Medulla oblongata (tissue), 1 donor: ENCODE measurements around the gene JAK2.

ENCODE experiments used
- DNase-seq: peaks from one replicate; pipeline ENCODE4 v3.0.0-alpha.2; 2015; ENCODE audit errors: extremely low spot score

JAK2 gene

GRCh38 chr9:5140151-5140550, 155.1 kb downstream of the JAK2 start:
- DNase-seq: no peak

GRCh38 chr9:5144217-5144616, 159.1 kb downstream of the JAK2 start:
- DNase-seq: no peak

GRCh38 chr9:5146241-5146640, 161.2 kb downstream of the JAK2 start:
- DNase-seq: no peak
